Activated CD4-positive, alpha-beta T cell treated with anti-CD3 and anti-CD28 coated beads, Interleukin-2, amount 10 ng/mL, durations not matched to agents 7 days and 5 days (primary cell): ENCODE data around the gene RTL10. TPM values are rescaled to one million over a fixed set of nuclear protein-coding genes. Genes with fewer than 3 reads are reported as not detected.

Experiments used
- CTCF ChIA-PET: fragments of 350-600 bp; sonication (Branson Sonifier 250); formaldehyde crosslinking; loops from one replicate; lab custom pipeline; 2021; ENCODE audit warnings: antibody characterized with exemption; lab: Charles Lee
- POLR2A ChIA-PET: fragments of 350-600 bp; sonication (Branson Sonifier 250); formaldehyde crosslinking; loops from one replicate; lab custom pipeline; 2021; ENCODE audit warnings: antibody characterized with exemption; lab: Charles Lee
- DNase-seq: peaks from one replicate; pipeline ENCODE4 v3.0.0-alpha.2; 2020
- H3K27ac Mint-ChIP-seq: one replicate; pipeline ENCODE4 v1.8.0; 2021; ENCODE audit warnings: mild to moderate bottlenecking, moderate library complexity, mixed read lengths
- H3K27me3 Mint-ChIP-seq: one replicate; pipeline ENCODE4 v1.8.0; 2021; ENCODE audit warnings: mixed read lengths
- H3K36me3 Mint-ChIP-seq: one replicate; pipeline ENCODE4 v1.8.0; 2021; ENCODE audit warnings: low read depth, mixed read lengths
- H3K4me1 Mint-ChIP-seq: one replicate; pipeline ENCODE4 v1.8.0; 2021; ENCODE audit warnings: mixed read lengths
- H3K4me3 Mint-ChIP-seq: one replicate; pipeline ENCODE4 v1.8.0; 2021; ENCODE audit warnings: mild to moderate bottlenecking, moderate library complexity, mixed read lengths
- H3K9me3 Mint-ChIP-seq: one replicate; pipeline ENCODE4 v1.8.0; 2021; ENCODE audit warnings: mixed read lengths
- total RNA-seq, 2 experiments: library from RNA; stranded (reverse); gene quantifications; one replicate each; pipeline ENCODE4 v1.2.3, GENCODE V29; 2021

The RTL10 gene
- total RNA-seq, 2 experiments from 2014 or later, result 21.4 to 21.5 TPM

GRCh38 chr22:19871845-19872778 lies 17.4 kb upstream of the RTL10 start:
- no peak overlapping the region for H3K4me3 Mint-ChIP-seq
- H3K4me1 Mint-ChIP-seq, result peaks cover 11% of the 10 kb centered on the region
- no peaks in the 10 kb centered on the region for H3K9me3 Mint-ChIP-seq
- no peak for DNase-seq
- ChIA-PET CTCF (interaction anchor here (1.1 kb wide), 1 partner anchor 14 kb away, joined by 4 read pairs; no protein-coding TSS in a partner anchor), POLR2A (no interaction called here)
- H3K36me3 Mint-ChIP-seq, result no peaks in the 10 kb centered on the region
- no peaks in the 10 kb centered on the region for H3K27me3 Mint-ChIP-seq
- H3K27ac Mint-ChIP-seq, result no peak overlapping the region

DNA sequence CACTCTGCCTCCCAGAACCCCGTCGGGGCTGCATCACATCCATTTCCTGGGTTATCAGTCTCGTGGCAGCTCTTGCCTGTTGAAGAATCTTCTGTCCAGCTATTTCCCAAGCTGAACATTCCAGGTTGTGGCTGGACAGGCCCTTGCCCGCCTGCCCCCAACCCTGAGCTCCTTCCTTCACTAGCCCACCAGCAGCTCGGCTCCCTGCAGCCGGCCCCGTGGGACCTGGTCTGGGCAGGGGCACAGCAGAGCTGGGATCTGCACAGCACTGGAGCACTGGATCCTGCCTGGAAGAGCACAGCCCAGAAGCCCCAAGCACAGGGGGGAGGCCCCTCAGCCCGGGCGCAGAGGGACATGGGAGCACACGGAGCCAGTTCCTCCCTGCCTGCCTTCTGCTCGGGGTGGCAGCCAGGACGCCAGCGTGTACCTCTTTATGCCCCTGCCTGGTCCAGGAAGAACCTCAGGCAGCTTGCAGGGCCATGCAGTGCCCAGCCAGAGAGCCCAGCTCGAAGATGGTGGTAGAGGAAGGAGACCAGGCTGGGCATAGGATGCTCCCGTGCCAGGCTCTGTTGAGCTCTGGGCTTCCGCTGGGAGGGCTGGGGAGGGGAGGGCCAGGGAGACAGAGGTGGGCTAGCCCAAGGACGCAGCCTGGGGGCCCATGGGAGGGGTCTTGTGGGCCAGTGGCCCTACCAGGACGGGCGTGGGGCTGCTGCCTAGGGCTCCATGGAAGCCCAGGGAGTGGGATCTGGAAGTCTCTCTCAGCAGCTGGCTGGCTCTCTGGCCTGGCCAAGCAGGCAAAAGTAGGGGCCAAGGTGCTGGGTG lies 16.6 kb upstream of the RTL10 start:
- DNase-seq, result no peak
- no peaks in the 10 kb centered on the region for H3K9me3 Mint-ChIP-seq
- H3K27me3 Mint-ChIP-seq, result no peaks in the 10 kb centered on the region
- peaks cover 11% of the 10 kb centered on the region for H3K4me1 Mint-ChIP-seq
- no peak overlapping the region for H3K27ac Mint-ChIP-seq
- no peaks in the 10 kb centered on the region for H3K36me3 Mint-ChIP-seq
- POLR2A ChIA-PET, result no interaction called here
- no peak overlapping the region for H3K4me3 Mint-ChIP-seq
- CTCF ChIA-PET, result interaction anchor here (1.1 to 2.6 kb wide), 2 partner anchors 15 to 141 kb away, joined by 4 to 6 read pairs; no protein-coding TSS in a partner anchor

GRCh38 chr22:19870153-19871022 lies 15.7 kb upstream of the RTL10 start:
- Mint-ChIP-seq H3K9me3 (no peaks in the 10 kb centered on the region), H3K27ac (no peak overlapping the region), H3K4me1 (peaks cover 11% of the 10 kb centered on the region), H3K36me3 (no peaks in the 10 kb centered on the region), H3K27me3 (no peaks in the 10 kb centered on the region), H3K4me3 (no peak overlapping the region)
- DNase-seq, result no peak
- POLR2A ChIA-PET, result no interaction called here
- CTCF ChIA-PET, result interaction anchor here (1.1 to 2.6 kb wide), 2 partner anchors 16 to 140 kb away, joined by 4 to 6 read pairs; no protein-coding TSS in a partner anchor

GRCh38 chr22:19869497-19870152 lies 15.0 kb upstream of the RTL10 start:
- Mint-ChIP-seq H3K27ac (no peak overlapping the region), H3K9me3 (no peaks in the 10 kb centered on the region), H3K4me3 (no peak overlapping the region), H3K27me3 (no peaks in the 10 kb centered on the region), H3K4me1 (peaks cover 8% of the 10 kb centered on the region), H3K36me3 (no peaks in the 10 kb centered on the region)
- ChIA-PET CTCF (interaction anchor here (2.6 kb wide), 1 partner anchor 140 kb away, joined by 6 read pairs; no protein-coding TSS in a partner anchor), POLR2A (no interaction called here)
- DNase-seq, result no peak

- Mint-ChIP-seq H3K9me3 (no peaks in the 10 kb centered on the region), H3K27me3 (no peaks in the 10 kb centered on the region), H3K36me3 (no peaks in the 10 kb centered on the region), H3K27ac (no peak overlapping the region), H3K4me1 (peaks cover 1% of the 10 kb centered on the region), H3K4me3 (no peak overlapping the region)
- no peak for DNase-seq
- ChIA-PET POLR2A (no interaction called here), CTCF (interaction anchor here (0.9 to 2.6 kb wide), 3 partner anchors 12 to 139 kb away, joined by 3 to 6 read pairs (median 3); no protein-coding TSS in a partner anchor)
Measured at GRCh38 chr22:19868773-19869471, 14.2 kb upstream of the RTL10 start.

DNA sequence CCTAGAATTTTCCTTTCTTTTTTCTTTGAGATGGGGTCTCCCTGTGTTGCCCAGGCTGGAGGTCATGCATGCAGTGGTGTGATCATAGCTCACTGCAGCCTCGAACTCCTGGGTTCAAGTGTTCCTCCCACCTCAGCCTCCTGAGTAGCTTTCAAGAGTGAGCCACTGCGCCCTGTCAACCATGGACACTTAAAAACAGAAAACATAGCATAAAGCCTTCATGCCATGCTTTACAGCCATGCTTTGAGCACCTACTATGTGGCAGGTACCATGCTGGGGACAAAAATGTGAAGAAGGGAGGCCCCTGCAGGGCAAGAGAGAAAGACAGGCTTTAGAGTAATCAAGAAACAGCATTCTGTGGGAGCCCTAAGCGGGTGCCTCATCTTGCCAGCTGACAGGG lies 13.7 kb upstream of the RTL10 start:
- Mint-ChIP-seq H3K9me3 (no peaks in the 10 kb centered on the region), H3K27ac (no peak overlapping the region), H3K4me3 (no peak overlapping the region), H3K4me1 (no peaks in the 10 kb centered on the region), H3K27me3 (no peaks in the 10 kb centered on the region), H3K36me3 (no peaks in the 10 kb centered on the region)
- ChIA-PET CTCF (interaction anchor here (0.9 to 1.4 kb wide), 2 partner anchors 12 to 22 kb away, joined by 3 read pairs; no protein-coding TSS in a partner anchor), POLR2A (no interaction called here)
- no peak for DNase-seq

DNA sequence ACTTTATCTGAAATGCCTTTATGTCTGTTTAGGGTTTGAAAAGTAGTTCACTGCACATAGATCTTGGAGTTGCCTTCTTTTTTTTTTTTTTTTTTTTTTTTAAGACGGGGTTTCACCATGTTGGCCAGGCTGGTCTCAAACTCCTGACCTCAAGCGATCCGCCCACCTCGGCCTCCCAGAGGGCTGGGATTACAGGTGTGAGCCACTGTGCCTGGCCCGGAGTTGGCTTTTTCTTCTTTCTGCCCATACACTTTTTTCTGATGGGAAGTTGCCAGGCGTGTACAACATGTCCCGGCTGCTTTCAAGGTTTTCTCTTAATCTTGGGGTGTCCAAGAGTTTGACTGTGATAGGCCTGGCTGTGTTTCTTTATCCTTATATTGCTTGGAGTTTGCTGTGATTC lies 12.9 kb upstream of the RTL10 start:
- no peaks in the 10 kb centered on the region for H3K27me3 Mint-ChIP-seq
- no peaks in the 10 kb centered on the region for H3K4me1 Mint-ChIP-seq
- POLR2A ChIA-PET, result no interaction called here
- no peak for DNase-seq
- no peak overlapping the region for H3K27ac Mint-ChIP-seq
- no peak overlapping the region for H3K4me3 Mint-ChIP-seq
- CTCF ChIA-PET, result interaction anchor here (1.4 kb wide), 1 partner anchor 23 kb away, joined by 3 read pairs; no protein-coding TSS in a partner anchor
- H3K36me3 Mint-ChIP-seq, result no peaks in the 10 kb centered on the region
- H3K9me3 Mint-ChIP-seq, result no peaks in the 10 kb centered on the region

DNA sequence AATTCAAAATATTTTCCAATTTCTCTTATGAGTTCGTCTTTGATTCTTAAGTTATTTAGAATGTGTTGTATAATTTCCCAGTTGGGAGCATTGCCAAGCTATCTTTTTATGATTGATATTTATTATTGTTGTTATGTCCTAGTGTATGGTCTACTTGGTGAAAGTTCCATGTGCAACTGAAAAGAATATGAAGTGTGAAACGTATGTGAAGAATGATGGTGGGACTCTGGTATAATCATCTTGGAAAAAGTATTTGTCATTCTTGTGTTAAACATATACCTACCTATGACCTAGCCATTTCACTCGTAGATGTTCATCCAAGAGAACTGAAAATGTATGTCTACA lies 12.0 kb upstream of the RTL10 start:
- ChIA-PET CTCF (no interaction called here), POLR2A (no interaction called here)
- no peaks in the 10 kb centered on the region for H3K27me3 Mint-ChIP-seq
- no peaks in the 10 kb centered on the region for H3K4me1 Mint-ChIP-seq
- no peak for DNase-seq
- no peaks in the 10 kb centered on the region for H3K36me3 Mint-ChIP-seq
- no peaks in the 10 kb centered on the region for H3K9me3 Mint-ChIP-seq
- H3K4me3 Mint-ChIP-seq, result no peak overlapping the region
- H3K27ac Mint-ChIP-seq, result no peak overlapping the region

DNA sequence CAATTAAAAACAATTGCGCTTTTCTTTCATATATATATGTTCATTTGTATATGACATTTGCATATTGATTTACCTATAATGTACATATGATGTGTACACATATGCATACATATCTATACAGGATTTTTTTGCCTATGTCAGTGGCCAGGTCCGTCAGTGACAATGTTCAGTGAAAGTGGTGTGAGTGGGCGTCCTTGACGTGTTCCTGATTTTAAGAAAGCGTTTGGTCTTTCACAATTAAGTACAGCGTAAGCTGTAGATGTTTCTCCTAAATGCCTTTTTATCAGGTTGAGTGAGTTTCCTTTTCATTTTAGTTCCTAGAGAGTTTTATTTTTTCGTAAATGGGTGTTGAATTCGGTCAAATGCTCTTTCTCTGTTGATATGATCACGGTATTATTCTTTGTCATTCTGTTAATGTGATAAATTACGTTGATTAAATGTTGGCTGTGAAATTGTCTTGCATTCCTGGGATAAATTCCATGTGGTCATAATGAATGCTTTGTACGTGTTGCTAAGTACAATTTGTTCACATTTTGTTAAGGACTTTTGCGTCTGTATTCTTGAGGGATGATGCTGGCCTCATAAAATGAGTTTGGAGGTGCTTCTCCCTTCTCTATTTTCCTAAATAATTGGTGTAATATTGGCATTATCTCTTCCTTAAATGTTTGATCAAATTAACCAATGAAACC lies 10.6 kb upstream of the RTL10 start:
- no peaks in the 10 kb centered on the region for H3K4me1 Mint-ChIP-seq
- no peak for DNase-seq
- H3K27me3 Mint-ChIP-seq, result no peaks in the 10 kb centered on the region
- H3K4me3 Mint-ChIP-seq, result no peak overlapping the region
- H3K36me3 Mint-ChIP-seq, result no peaks in the 10 kb centered on the region
- no peak overlapping the region for H3K27ac Mint-ChIP-seq
- ChIA-PET CTCF (no interaction called here), POLR2A (no interaction called here)
- no peaks in the 10 kb centered on the region for H3K9me3 Mint-ChIP-seq

DNA sequence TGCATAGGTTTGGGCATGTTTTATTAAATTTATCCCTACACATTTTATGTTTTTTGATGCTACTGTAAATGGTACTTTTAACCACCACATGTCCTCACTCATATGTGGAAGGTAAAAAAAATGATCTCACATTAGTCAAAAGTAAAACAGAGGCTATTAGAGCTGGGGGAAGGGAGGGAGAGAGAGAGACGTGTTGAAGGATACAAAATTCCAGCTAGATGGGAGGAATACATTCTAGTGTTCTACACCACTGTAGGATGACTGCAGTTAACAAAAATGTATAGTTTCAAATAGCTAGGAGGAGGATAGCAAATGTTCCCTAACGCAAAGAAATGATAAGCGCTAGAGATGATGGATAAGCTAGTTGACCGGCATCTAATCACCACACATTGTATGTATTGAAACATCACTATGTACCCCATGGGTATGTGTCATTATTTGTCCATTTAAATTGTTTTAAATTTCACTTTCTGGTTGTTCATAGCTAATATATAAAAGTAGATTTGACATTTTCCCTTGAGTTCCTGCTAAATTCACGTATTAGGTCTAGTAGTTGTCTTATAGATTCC lies 9.9 kb upstream of the RTL10 start:
- POLR2A ChIA-PET, result no interaction called here
- no peaks in the 10 kb centered on the region for H3K9me3 Mint-ChIP-seq
- H3K36me3 Mint-ChIP-seq, result no peaks in the 10 kb centered on the region
- CTCF ChIA-PET, result no interaction called here
- DNase-seq, result no peak
- no peaks in the 10 kb centered on the region for H3K4me1 Mint-ChIP-seq
- no peak overlapping the region for H3K27ac Mint-ChIP-seq
- no peaks in the 10 kb centered on the region for H3K27me3 Mint-ChIP-seq
- no peak overlapping the region for H3K4me3 Mint-ChIP-seq

DNA sequence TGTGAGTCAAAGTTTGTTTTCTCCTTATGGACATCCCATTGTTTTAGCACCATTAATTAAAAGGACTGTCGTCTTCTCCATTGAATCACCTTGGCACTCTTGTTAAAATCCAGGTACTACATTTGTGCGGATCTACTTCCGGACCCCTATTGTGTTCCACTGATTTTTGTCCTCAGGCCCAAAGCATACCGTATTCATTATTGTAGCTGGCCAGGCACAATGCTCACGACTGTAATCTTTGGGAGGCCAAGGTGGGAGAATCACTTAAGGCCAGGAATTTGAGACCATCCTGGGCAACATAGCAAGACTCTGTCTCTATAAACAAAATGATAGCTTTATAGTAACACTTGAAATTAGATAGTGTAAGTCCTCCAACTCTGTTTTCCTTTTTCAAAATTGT lies 8.9 kb upstream of the RTL10 start:
- DNase-seq, result no peak
- H3K27ac Mint-ChIP-seq, result no peak overlapping the region
- no peak overlapping the region for H3K4me3 Mint-ChIP-seq
- no peaks in the 10 kb centered on the region for H3K27me3 Mint-ChIP-seq
- CTCF ChIA-PET, result no interaction called here
- H3K9me3 Mint-ChIP-seq, result no peaks in the 10 kb centered on the region
- H3K36me3 Mint-ChIP-seq, result no peaks in the 10 kb centered on the region
- peaks cover 2% of the 10 kb centered on the region for H3K4me1 Mint-ChIP-seq
- POLR2A ChIA-PET, result no interaction called here
